GM18517 (cell line): ENCODE results near the gene SLC26A11.
A peak's percentile ranks its signal among the peaks of the same experiment; 100 is the strongest.
"Not testable (repeated sequence)": the region's sequence is repeated elsewhere in the genome, so short reads cannot be mapped to it uniquely, and the experiment has no call there.

Experiments used
- ATAC-seq: cut with Tn5 transposase; IDR thresholded peaks from one replicate; pipeline ENCODE4 v1.9.1; 2021; ENCODE audit warnings: mild to moderate bottlenecking, moderate library complexity; ENCODE audit not compliant: unreplicated experiment

The SLC26A11 gene

GRCh38 chr17:80237386-80237785 is 17.2 kb downstream of the SLC26A11 start:
- no peak for ATAC-seq

- no peak for ATAC-seq
These were observed 22.3 kb downstream of the SLC26A11 start for GRCh38 chr17:80242505-80242904.

GRCh38 chr17:80243526-80244433 is 23.6 kb downstream of the SLC26A11 start:
- ATAC-seq: no peak

- not testable (repeated sequence) for ATAC-seq
These were observed 24.2 kb downstream of the SLC26A11 start for GRCh38 chr17:80244448-80244847.

GRCh38 chr17:80244871-80245509 is 24.8 kb downstream of the SLC26A11 start:
- no peak for ATAC-seq

- ATAC-seq: no peak
These were observed 25.5 kb downstream of the SLC26A11 start for GRCh38 chr17:80245566-80246265.

- ATAC-seq: no peak
These were observed 26.0 kb downstream of the SLC26A11 start for GRCh38 chr17:80246266-80246681.

GRCh38 chr17:80246726-80247125 is 26.5 kb downstream of the SLC26A11 start:
- ATAC-seq: no peak

- no peak for ATAC-seq
These were observed 27.3 kb downstream of the SLC26A11 start for GRCh38 chr17:80247561-80247960.

- ATAC-seq: no peak
These were observed 28.0 kb downstream of the SLC26A11 start for GRCh38 chr17:80248001-80248893.

- ATAC-seq: no peak
These were observed 28.9 kb downstream of the SLC26A11 start for GRCh38 chr17:80248894-80249710.

- ATAC-seq: no peak
These were observed 31.7 kb downstream of the SLC26A11 start for GRCh38 chr17:80251966-80252365.

- ATAC-seq: no peak
These were observed 32.6 kb downstream of the SLC26A11 start for GRCh38 chr17:80252871-80253270.

- ATAC-seq: no peak
These were observed 33.6 kb downstream of the SLC26A11 start for GRCh38 chr17:80253631-80254395.

GRCh38 chr17:80254396-80255251 is 34.4 kb downstream of the SLC26A11 start:
- ATAC-seq: peak; percentile 54

GRCh38 chr17:80256034-80256350 is 35.8 kb downstream of the SLC26A11 start:
- no peak for ATAC-seq

GRCh38 chr17:80257716-80258213 is 37.5 kb downstream of the SLC26A11 start:
- ATAC-seq: no peak

- not testable (repeated sequence) for ATAC-seq
These were observed 38.1 kb downstream of the SLC26A11 start for GRCh38 chr17:80258296-80258695.
